Kidney epithelial cell (primary cell): ENCODE measurements around the gene GLB1L2. TPM values are rescaled to one million over a fixed set of nuclear protein-coding genes. Genes with fewer than 3 reads are reported as not detected.

Experiments used
- DNase-seq: peaks from one replicate; pipeline ENCODE4 v3.0.0-alpha.2; 2010; ENCODE audit warnings: low read depth
- H3K27me3 ChIP-seq: 2 replicates; pipeline ENCODE4 v1.6.0; 2011; ENCODE audit warnings: low read length; ENCODE audit not compliant: control insufficient read depth, insufficient read depth
- H3K36me3 ChIP-seq: 2 replicates; pipeline ENCODE4 v1.5.1; 2011; ENCODE audit warnings: low read length; ENCODE audit not compliant: control insufficient read depth, insufficient read depth
- H3K4me3 ChIP-seq: 2 replicates; pipeline ENCODE4 v1.5.1; 2011; ENCODE audit warnings: low read depth, mild to moderate bottlenecking, control low read depth, low read length
- CTCF ChIP-seq: IDR thresholded peaks from 2 replicates; pipeline ENCODE4 v1.5.1; 2011; ENCODE audit warnings: mild to moderate bottlenecking, moderate library complexity, low read length, control low read depth, inconsistent platforms; ENCODE audit not compliant: insufficient read depth, poor library complexity, severe bottlenecking
- total RNA-seq: library from RNA; depleted of rRNA; stranded (reverse); fragments of >200 nt; gene quantifications from 2 replicates; pipeline ENCODE4 v1.2.3, GENCODE V29; 2015

Gene GLB1L2
- total RNA-seq, 1 donor from 2014 or later, result 16.3 TPM

DNA sequence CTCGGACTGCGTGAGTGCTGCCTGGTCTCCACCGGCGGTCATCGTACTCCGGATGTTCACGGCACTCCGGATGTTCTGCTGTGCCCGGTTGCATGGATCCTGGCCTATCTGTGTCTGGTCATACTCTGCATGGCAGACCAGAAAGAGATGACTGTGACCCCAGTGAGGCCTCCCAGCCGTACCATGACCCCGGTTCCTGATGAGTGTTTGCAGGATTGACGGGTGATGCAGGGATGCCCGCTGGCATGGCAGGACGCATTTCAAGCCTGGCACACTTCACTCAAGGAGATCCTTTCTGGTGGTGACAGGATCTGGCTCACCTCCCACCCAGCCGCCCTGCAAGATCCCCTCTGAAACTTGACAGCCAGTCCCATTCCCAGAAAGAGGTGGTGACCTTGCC lies 6.3 kb downstream of the GLB1L2 start:
- Histone ChIP-seq H3K36me3 (no peaks in the 10 kb centered on the region), H3K4me3 (no peak overlapping the region), H3K27me3 (no peaks in the 10 kb centered on the region)
- no peak for DNase-seq
- TF ChIP-seq CTCF, result no peak

DNA sequence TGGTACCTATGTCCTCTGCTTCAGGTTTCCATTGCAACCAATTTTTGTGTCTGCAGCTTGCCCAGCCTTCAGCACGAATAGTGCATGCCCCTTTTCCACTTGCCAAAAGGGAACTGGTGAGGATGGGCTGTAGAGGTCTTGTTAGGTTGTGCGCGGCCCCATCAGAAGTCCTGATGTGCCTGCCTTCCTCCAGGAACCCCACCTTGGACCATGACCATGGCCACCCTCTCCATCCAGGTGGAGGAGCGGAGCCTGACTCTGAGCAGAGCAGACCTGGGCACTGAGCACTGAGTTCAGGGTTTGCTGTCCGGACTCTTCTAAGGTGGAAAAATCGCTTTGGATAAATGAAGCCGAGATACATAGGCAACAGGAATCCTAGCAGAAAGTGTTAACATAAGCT lies 6.9 kb downstream of the GLB1L2 start:
- no peak for TF ChIP-seq CTCF
- H3K36me3 ChIP-seq, result no peaks in the 10 kb centered on the region
- H3K27me3 ChIP-seq, result no peaks in the 10 kb centered on the region
- DNase-seq, result no peak
- H3K4me3 ChIP-seq, result no peak overlapping the region

GRCh38 chr11:134339756-134340155 lies 8.0 kb downstream of the GLB1L2 start:
- Histone ChIP-seq H3K36me3 (no peaks in the 10 kb centered on the region), H3K4me3 (no peak overlapping the region), H3K27me3 (no peaks in the 10 kb centered on the region)
- DNase-seq, result no peak
- no peak for TF ChIP-seq CTCF

DNA sequence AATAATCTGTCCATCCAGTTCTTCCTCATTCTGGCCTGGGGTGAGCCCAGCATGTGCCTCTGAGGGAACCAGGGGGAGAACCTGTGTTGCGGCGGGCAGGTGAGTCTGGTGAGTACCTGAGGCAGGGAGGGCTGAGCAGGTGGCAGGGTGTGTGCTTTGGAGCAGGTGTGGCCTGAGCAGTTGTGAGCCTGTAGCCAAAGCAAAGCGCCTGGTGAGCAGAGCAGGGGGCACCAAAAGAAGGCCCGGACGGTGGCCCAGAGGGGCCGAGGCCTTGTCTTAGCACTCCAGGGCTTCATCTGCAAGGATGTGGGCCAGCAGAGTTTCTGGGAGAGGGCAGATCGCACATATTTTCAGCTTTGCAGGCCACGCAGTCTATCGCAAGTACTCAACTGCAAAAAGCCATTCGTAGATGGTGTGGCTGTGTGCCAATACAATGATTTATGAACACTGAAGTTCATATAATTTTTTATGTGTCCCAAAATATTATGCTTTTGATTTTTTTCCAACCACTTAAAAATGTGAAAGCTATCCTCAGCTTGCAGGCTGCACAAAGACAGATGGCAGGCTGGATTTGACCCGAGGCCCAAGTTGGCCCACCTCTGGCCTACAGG lies 8.7 kb downstream of the GLB1L2 start:
- H3K27me3 ChIP-seq, result no peaks in the 10 kb centered on the region
- H3K36me3 ChIP-seq, result no peaks in the 10 kb centered on the region
- no peak for DNase-seq
- TF ChIP-seq CTCF, result no peak
- H3K4me3 ChIP-seq, result no peak overlapping the region

- Histone ChIP-seq H3K4me3 (no peak overlapping the region), H3K36me3 (no peaks in the 10 kb centered on the region), H3K27me3 (no peaks in the 10 kb centered on the region)
- no peak for DNase-seq
- no peak for TF ChIP-seq CTCF
Measured at GRCh38 chr11:134341805-134342571, 10.2 kb downstream of the GLB1L2 start.
